Medulla oblongata (tissue), 1 donor: ENCODE results near the gene ASB13.

Experiments
- DNase-seq: peaks from one replicate; pipeline ENCODE4 v3.0.0-alpha.2; 2015; ENCODE audit errors: extremely low spot score

The ASB13 gene

DNA sequence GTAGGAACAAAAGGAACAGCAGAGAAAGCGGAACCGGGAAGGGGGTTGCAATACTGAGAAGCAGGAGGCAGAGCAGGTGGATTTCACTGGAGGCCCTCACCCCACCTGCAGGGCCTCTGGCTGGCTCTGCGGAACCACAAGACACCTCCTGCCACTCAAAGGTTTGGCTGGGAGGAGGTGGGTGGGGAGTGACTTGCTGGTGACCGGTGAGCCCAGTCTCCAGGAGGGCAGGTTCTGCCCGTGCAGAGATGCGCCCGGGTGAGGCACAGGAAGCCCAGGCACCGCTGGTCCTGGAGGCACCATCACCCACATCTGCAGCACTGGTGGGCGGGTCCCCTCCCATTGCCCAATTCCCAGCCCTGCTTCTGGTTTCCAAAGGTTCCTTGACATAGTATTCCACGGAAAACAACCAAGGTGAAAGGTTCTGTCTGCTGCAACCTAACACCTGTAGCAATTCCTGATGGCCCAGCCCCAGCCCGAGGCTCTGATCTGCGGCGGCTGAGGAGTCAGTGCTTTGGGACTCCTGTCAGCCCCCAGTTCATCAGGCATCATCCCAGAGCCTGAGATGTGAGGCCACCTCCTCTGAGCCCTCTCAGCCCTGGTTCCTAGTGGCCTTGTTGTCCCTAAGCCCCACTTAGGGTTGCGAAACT, 77.3 kb downstream of the ASB13 start:
- no peak for DNase-seq
